SU-DHL-6 (cell line): ENCODE data around the gene FKBP11.

Source experiments
- CTCF ChIP-seq: fragments of 200-600 bp; sonication (generic); IDR thresholded peaks from one replicate; pipeline ENCODE4 v1.5.1; 2017; ENCODE audit warnings: antibody characterized with exemption, mild to moderate bottlenecking, low read length, moderate library complexity; ENCODE audit not compliant: insufficient read depth, poor library complexity, severe bottlenecking
- EZH2phosphoT487 ChIP-seq: fragments of 200-600 bp; sonication (generic), shearing (Covaris generic); conservative IDR thresholded peaks from 2 replicates; pipeline ENCODE4 v1.6.1; 2018; ENCODE audit warnings: mild to moderate bottlenecking, antibody characterized with exemption, low read length, moderate library complexity, mixed read lengths

- no peak for TF ChIP-seq CTCF
- no peak for TF ChIP-seq EZH2phosphoT487
These were observed 25.6 kb downstream of the FKBP11 start for GRCh38 chr12:48899651-48900050.
